Measurements from ENCODE around the gene PAPOLA.

- TF ChIP-seq CTCF (IDR thresholded peaks at IDR 0.05) (no peak), POLR2A (IDR thresholded peaks at IDR 0.05) (no peak)
These were observed 14.2 kb downstream of the PAPOLA start for GRCh38 chr14:96516351-96516750.

Measured in vagina (tissue), 2 donors.